Retinal pigment epithelial cell (primary cell): Measurements from ENCODE around the gene GMPR2.

ENCODE experiments used
- DNase-seq: peaks from one replicate; pipeline ENCODE4 v3.0.0-alpha.2; 2010; ENCODE audit warnings: low read depth
- H3K4me3 ChIP-seq: 2 replicates; pipeline ENCODE4 v1.5.1; 2011; ENCODE audit warnings: mild to moderate bottlenecking, low read length, control low read depth, moderate library complexity
- CTCF ChIP-seq: conservative IDR thresholded peaks from 2 replicates; pipeline ENCODE4 v1.5.1; 2011; ENCODE audit warnings: low read depth, low read length, control low read depth, inconsistent platforms

GMPR2 gene

GRCh38 chr14:24256960-24257359, 24.2 kb downstream of the GMPR2 start:
- no peak for TF ChIP-seq CTCF
- no peak overlapping the region for H3K4me3 ChIP-seq
- no peak for DNase-seq

- DNase-seq: no peak
- no peak overlapping the region for H3K4me3 ChIP-seq
- no peak for TF ChIP-seq CTCF
These were observed 25.4 kb downstream of the GMPR2 start for GRCh38 chr14:24258119-24258518.

GRCh38 chr14:24258548-24259265, 26.0 kb downstream of the GMPR2 start:
- DNase-seq: no peak
- TF ChIP-seq CTCF: no peak
- no peak overlapping the region for H3K4me3 ChIP-seq

- no peak for DNase-seq
- TF ChIP-seq CTCF: no peak
- H3K4me3 ChIP-seq: no peak overlapping the region
These were observed 26.7 kb downstream of the GMPR2 start for GRCh38 chr14:24259282-24260025.

GRCh38 chr14:24260026-24260779, 27.5 kb downstream of the GMPR2 start:
- H3K4me3 ChIP-seq: no peak overlapping the region
- no peak for DNase-seq
- TF ChIP-seq CTCF: no peak

GRCh38 chr14:24260780-24261157, 28.0 kb downstream of the GMPR2 start:
- DNase-seq: no peak
- TF ChIP-seq CTCF: no peak
- no peak overlapping the region for H3K4me3 ChIP-seq
